B cell (primary cell): ENCODE results near the gene OXCT1. TPM values are rescaled to one million over a fixed set of nuclear protein-coding genes. Genes with fewer than 3 reads are reported as not detected.
"Not testable (repeated sequence)": the region's sequence is repeated elsewhere in the genome, so short reads cannot be mapped to it uniquely, and the experiment has no call there.

ENCODE experiments used
- ATAC-seq: fragments of 200-7000 bp; cut with Tn5 transposase; one replicate; pipeline ENCODE4 v1.10.0; 2021; ENCODE audit warnings: low read depth, mild to moderate bottlenecking, moderate number of reproducible peaks, moderate library complexity
- CTCF ChIA-PET: fragments of 350-600 bp; sonication (Branson Sonifier 250); formaldehyde crosslinking; loops from one replicate; lab custom pipeline; 2021; ENCODE audit warnings: antibody characterized with exemption, inconsistent platforms; lab: Charles Lee
- POLR2A ChIA-PET: fragments of 350-600 bp; sonication (Branson Sonifier 250); formaldehyde crosslinking; loops from one replicate; lab custom pipeline; 2021; ENCODE audit warnings: antibody characterized with exemption; lab: Charles Lee
- DNase-seq: peaks from one replicate; pipeline ENCODE4 v3.0.0; 2013
- H2AFZ ChIP-seq: 2 replicates; pipeline ENCODE4 v1.6.1; 2012; ENCODE audit warnings: mild to moderate bottlenecking, low read depth, low read length; ENCODE audit not compliant: insufficient read depth, poor library complexity, severe bottlenecking
- H3K27ac ChIP-seq, 2 donors: 1 replicate in 1 of 2; 2 replicates in 1 of 2; pipeline ENCODE4 v1.5.1; 2012 to 2013; ENCODE audit warnings: low read length in 2 of 2, mild to moderate bottlenecking in 2 of 2, moderate library complexity in 1 of 2
- H3K27me3 ChIP-seq, 4 experiments: fragments of 200-600 bp in 1 of 4; sonication (generic) in 1 of 4; replicated peaks in 1 of 4; 1 replicate in 2 of 4; 2 replicates in 2 of 4; pipeline versions ENCODE4 v1.6.1 to v1.7.0; 2013 to 2016; ENCODE audit warnings: low read length in 3 of 4, mild to moderate bottlenecking in 2 of 4, mixed read lengths in 1 of 4, moderate library complexity in 1 of 4; ENCODE audit not compliant: insufficient read depth in 4 of 4, control insufficient read depth in 3 of 4; ENCODE audit errors: control extremely low read depth in 1 of 4
- H3K36me3 ChIP-seq, 2 experiments: replicated peaks in 1 of 2; 1 replicate in 1 of 2; 2 replicates in 1 of 2; pipeline versions ENCODE4 v1.6.1 to v1.7.1; 2013; ENCODE audit warnings: low read length in 1 of 2; ENCODE audit not compliant: insufficient read depth in 2 of 2, control insufficient read depth in 1 of 2; ENCODE audit errors: control extremely low read depth in 1 of 2, extremely low read depth in 1 of 2
- H3K4me1 ChIP-seq, 2 donors: fragments of 200-600 bp in 1 of 2; sonication (generic) in 1 of 2; 1 replicate in 1 of 2; 2 replicates in 1 of 2; pipeline versions ENCODE4 v1.5.1 to v1.6.1; 2013 to 2017; ENCODE audit warnings: low read length in 2 of 2; ENCODE audit not compliant: control insufficient read depth in 2 of 2, insufficient read depth in 2 of 2
- H3K4me2 ChIP-seq: replicated peaks from 2 replicates; pipeline ENCODE3; 2012; ENCODE audit warnings: mild to moderate bottlenecking, low read depth, low read length; ENCODE audit not compliant: poor library complexity, severe bottlenecking
- H3K4me3 ChIP-seq, 5 experiments: fragments of 200-600 bp in 1 of 5; sonication (generic) in 1 of 5; 1 replicate in 3 of 5; 2 replicates in 2 of 5; pipeline versions ENCODE4 v1.5.1 to v1.7.0; 2011 to 2016; ENCODE audit warnings: low read length in 4 of 5, mild to moderate bottlenecking in 4 of 5, low read depth in 2 of 5, control low read depth in 1 of 5, moderate library complexity in 1 of 5; ENCODE audit not compliant: insufficient read depth in 1 of 5; ENCODE audit errors: control extremely low read depth in 1 of 5, extremely low read depth in 1 of 5
- H3K79me2 ChIP-seq: fragments of 200-600 bp; sonication (generic); one replicate; pipeline ENCODE4 v1.6.0; 2016; ENCODE audit warnings: low read length; ENCODE audit not compliant: control insufficient read depth, insufficient read depth
- H3K9ac ChIP-seq: fragments of 200-600 bp; sonication (generic); 2 replicates; pipeline ENCODE4 v1.6.1; 2017; ENCODE audit warnings: mild to moderate bottlenecking, low read length, moderate library complexity
- H3K9me3 ChIP-seq, 3 donors: one replicate each; pipeline versions ENCODE4 v1.6.1 to v1.7.1; 2013; ENCODE audit warnings: low read length in 2 of 3; ENCODE audit not compliant: control insufficient read depth in 2 of 3, insufficient read depth in 1 of 3; ENCODE audit errors: control extremely low read depth in 1 of 3
- H4K20me1 ChIP-seq: 2 replicates; pipeline ENCODE4 v1.6.0; 2012; ENCODE audit warnings: mild to moderate bottlenecking, low read length; ENCODE audit not compliant: insufficient read depth, control insufficient read depth, poor library complexity, severe bottlenecking
- H3K27ac Mint-ChIP-seq: one replicate; pipeline ENCODE4 v1.8.0; 2021; ENCODE audit warnings: mixed read lengths
- H3K27me3 Mint-ChIP-seq: one replicate; pipeline ENCODE4 v1.8.0; 2021; ENCODE audit warnings: mixed read lengths
- H3K4me1 Mint-ChIP-seq: one replicate; pipeline ENCODE4 v1.8.0; 2021; ENCODE audit warnings: mixed read lengths
- H3K4me3 Mint-ChIP-seq: one replicate; pipeline ENCODE4 v1.8.0; 2021; ENCODE audit warnings: mixed read lengths
- H3K9me3 Mint-ChIP-seq: one replicate; pipeline ENCODE4 v1.8.0; 2022; ENCODE audit warnings: mixed read lengths; ENCODE audit not compliant: insufficient read depth
- CTCF ChIP-seq: fragments of 200-600 bp; IDR thresholded peaks from one replicate; pipeline ENCODE4 v1.8.0; 2022; ENCODE audit warnings: antibody characterized with exemption, mild to moderate bottlenecking
- EZH2 ChIP-seq: IDR thresholded peaks from 2 replicates; pipeline ENCODE4 v1.6.1; 2012; ENCODE audit warnings: borderline replicate concordance, low read depth, mild to moderate bottlenecking, moderate library complexity, low read length; ENCODE audit not compliant: insufficient read depth, poor library complexity, severe bottlenecking
- WGBS: methylation state at CpG from one replicate; pipeline ENCODE4 v1.1.5; 2013; ENCODE audit warnings: missing lambda C conversion rate; ENCODE audit not compliant: insufficient coverage; 5-methylcytosine and 5-hydroxymethylcytosine counted together
- intact Hi-C: fragments of 100-400 bp; cut with micrococcal nuclease; formaldehyde crosslinking; loops from one replicate; pipeline ENCODE4 v1.10.0; 2022
- polyA plus RNA-seq: library from polyadenylated mRNA; depleted of rRNA; stranded (reverse); fragments of >200 nt; gene quantifications from 2 replicates; pipeline ENCODE4 v1.2.3, GENCODE V29; 2012
- total RNA-seq, 2 donors: library from RNA; stranded (reverse); fragments of 120-200 nt in 1 of 2; gene quantifications; 1 replicate in 1 of 2; 2 replicates in 1 of 2; pipeline versions ENCODE4 v1.2.3 to v1.2.4, GENCODE V29; 2013 to 2022

Gene OXCT1
- total and polyA plus RNA-seq, 2 donors (not counting 1 experiment from before 2014, with no cell fraction given) = 11.0 to 35.6 TPM

GRCh38 chr5:41735213-41735612 lies 135.0 kb downstream of the OXCT1 start:
- no peak for TF ChIP-seq EZH2
- TF ChIP-seq CTCF = no peak
- H3K4me2 ChIP-seq = no peak overlapping the region
- H3K27me3 ChIP-seq = no peaks in the 10 kb centered on the region
- Mint-ChIP-seq H3K4me3 (no peak overlapping the region), H3K4me1 (no peaks in the 10 kb centered on the region), H3K27me3 (no peaks in the 10 kb centered on the region), H3K27ac (no peak overlapping the region), H3K9me3 (no peaks in the 10 kb centered on the region)
- no peak overlapping the region for H3K9ac ChIP-seq
- no peak overlapping the region for H3K27ac ChIP-seq
- ChIA-PET CTCF (no interaction called here), POLR2A (no interaction called here)
- no peaks in the 10 kb centered on the region for H3K4me1 ChIP-seq
- no peaks in the 10 kb centered on the region for H4K20me1 ChIP-seq
- H2AFZ ChIP-seq = no peak overlapping the region
- DNase-seq = no peak
- no peaks in the 10 kb centered on the region for H3K9me3 ChIP-seq
- H3K4me3 ChIP-seq = no peak overlapping the region
- no peak for ATAC-seq
- H3K36me3 ChIP-seq = peaks cover 15 to 21% of the 10 kb centered on the region in 2 experiments
- intact Hi-C loops = no loop called here
- no peaks in the 10 kb centered on the region for H3K79me2 ChIP-seq

- H2AFZ ChIP-seq, DNase-seq, H4K20me1 ChIP-seq, H3K27me3 ChIP-seq, H3K4me1 ChIP-seq, H3K27me3 Mint-ChIP-seq, H3K4me3 Mint-ChIP-seq, intact Hi-C loops, H3K4me1 Mint-ChIP-seq, H3K9me3 ChIP-seq, H3K9me3 Mint-ChIP-seq, H3K27ac Mint-ChIP-seq, H3K4me2 ChIP-seq, H3K79me2 ChIP-seq, H3K9ac ChIP-seq, CTCF ChIA-PET, POLR2A ChIA-PET, H3K4me3 ChIP-seq, ATAC-seq, H3K36me3 ChIP-seq, H3K27ac ChIP-seq: not testable (repeated sequence)
- WGBS = no CpG with 5 or more reads among the region's 5 CpGs
These were observed 140.8 kb downstream of the OXCT1 start for GRCh38 chr5:41729381-41729780.
